ENCODE data around the gene WDPCP. TPM values are rescaled to one million over a fixed set of nuclear protein-coding genes. Genes with fewer than 3 reads are reported as not detected.

WDPCP gene
- total and polyA plus RNA-seq, 2 donors (not counting 1 experiment from before 2014, with no cell fraction given), result 5.6 to 22.8 TPM

GRCh38 chr2:63488118-63488713 is 100.1 kb downstream of the WDPCP start:
- DNase-seq (no peak), ATAC-seq (ENCODE audit: low read depth) (no peak)
- Histone ChIP-seq H3K27ac (ENCODE audit: low read length in 2 of 2) (no peak overlapping the region), H3K4me3 (ENCODE audit: control extremely low read depth in 1 of 5, extremely low read depth in 1 of 5, insufficient read depth in 1 of 5, low read depth in 2 of 5, low read length in 4 of 5) (no peak overlapping the region), H3K79me2 (ENCODE audit: control insufficient read depth, insufficient read depth, low read length) (no peaks in the 10 kb centered on the region), H2AFZ (ENCODE audit: insufficient read depth, low read depth, low read length, poor library complexity, severe bottlenecking) (no peak overlapping the region), H3K9ac (ENCODE audit: low read length) (no peak overlapping the region), H3K4me1 (ENCODE audit: control insufficient read depth in 2 of 2, insufficient read depth in 2 of 2, low read length in 2 of 2) (no peaks in the 10 kb centered on the region), H4K20me1 (ENCODE audit: control insufficient read depth, insufficient read depth, low read length, poor library complexity, severe bottlenecking) (no peaks in the 10 kb centered on the region), H3K27me3 (replicated peaks in 1 of 4; ENCODE audit: control extremely low read depth in 1 of 4, control insufficient read depth in 3 of 4, insufficient read depth in 4 of 4, low read length in 3 of 4) (no peaks in the 10 kb centered on the region), H3K4me2 (replicated peaks; ENCODE audit: low read depth, low read length, poor library complexity, severe bottlenecking) (no peak overlapping the region), H3K9me3 (ENCODE audit: control extremely low read depth in 1 of 3, control insufficient read depth in 2 of 3, insufficient read depth in 1 of 3, low read length in 2 of 3) (no peaks in the 10 kb centered on the region), H3K36me3 (replicated peaks in 1 of 2; ENCODE audit: control extremely low read depth in 1 of 2, control insufficient read depth in 1 of 2, extremely low read depth in 1 of 2, insufficient read depth in 2 of 2, low read length in 1 of 2) (no peaks in the 10 kb centered on the region)
- intact Hi-C loops (cut with micrococcal nuclease), result loop anchor here (5.0 kb wide), 1 partner anchor 1031 kb away; no protein-coding TSS in a partner anchor
- ChIA-PET CTCF (no interaction called here), POLR2A (no interaction called here)
- Mint-ChIP-seq H3K27me3 (no peaks in the 10 kb centered on the region), H3K9me3 (ENCODE audit: insufficient read depth) (no peaks in the 10 kb centered on the region), H3K4me3 (no peak overlapping the region), H3K4me1 (no peaks in the 10 kb centered on the region), H3K27ac (no peak overlapping the region)
- no CpG with 5 or more reads among the region's 2 CpGs for WGBS (ENCODE audit: insufficient coverage)
- TF ChIP-seq, protein P1, sequence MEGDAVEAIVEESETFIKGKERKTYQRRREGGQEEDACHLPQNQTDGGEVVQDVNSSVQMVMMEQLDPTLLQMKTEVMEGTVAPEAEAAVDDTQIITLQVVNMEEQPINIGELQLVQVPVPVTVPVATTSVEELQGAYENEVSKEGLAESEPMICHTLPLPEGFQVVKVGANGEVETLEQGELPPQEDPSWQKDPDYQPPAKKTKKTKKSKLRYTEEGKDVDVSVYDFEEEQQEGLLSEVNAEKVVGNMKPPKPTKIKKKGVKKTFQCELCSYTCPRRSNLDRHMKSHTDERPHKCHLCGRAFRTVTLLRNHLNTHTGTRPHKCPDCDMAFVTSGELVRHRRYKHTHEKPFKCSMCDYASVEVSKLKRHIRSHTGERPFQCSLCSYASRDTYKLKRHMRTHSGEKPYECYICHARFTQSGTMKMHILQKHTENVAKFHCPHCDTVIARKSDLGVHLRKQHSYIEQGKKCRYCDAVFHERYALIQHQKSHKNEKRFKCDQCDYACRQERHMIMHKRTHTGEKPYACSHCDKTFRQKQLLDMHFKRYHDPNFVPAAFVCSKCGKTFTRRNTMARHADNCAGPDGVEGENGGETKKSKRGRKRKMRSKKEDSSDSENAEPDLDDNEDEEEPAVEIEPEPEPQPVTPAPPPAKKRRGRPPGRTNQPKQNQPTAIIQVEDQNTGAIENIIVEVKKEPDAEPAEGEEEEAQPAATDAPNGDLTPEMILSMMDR (IDR thresholded peaks at IDR 0.05), result peak; percentile 38
- TF ChIP-seq EZH2 (IDR thresholded peaks at IDR 0.05; ENCODE audit: borderline replicate concordance, insufficient read depth, low read depth, low read length, poor library complexity, severe bottlenecking), result no peak

DNA sequence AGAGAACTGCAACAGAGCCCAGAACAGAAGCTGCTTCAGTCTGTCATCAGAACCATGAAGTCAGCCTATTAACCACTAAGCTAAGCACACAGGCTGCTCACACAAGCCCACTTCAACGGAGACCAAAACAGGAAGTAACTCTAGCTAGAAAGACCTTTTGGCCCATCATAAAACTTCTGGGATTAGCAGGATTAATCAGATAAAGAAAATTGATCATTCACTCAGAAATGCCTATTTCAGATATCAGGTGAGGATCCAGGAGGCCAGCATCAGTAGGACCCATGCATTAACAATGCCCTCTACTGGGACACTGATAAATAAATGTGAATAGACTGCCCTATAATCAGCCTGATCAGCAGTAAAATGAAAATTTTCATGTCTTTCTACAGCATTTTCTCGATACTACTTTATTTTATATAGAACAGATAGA is 101.4 kb downstream of the WDPCP start:
- Histone ChIP-seq H3K4me1 (ENCODE audit: control insufficient read depth in 2 of 2, insufficient read depth in 2 of 2, low read length in 2 of 2) (no peaks in the 10 kb centered on the region), H3K27ac (ENCODE audit: low read length in 2 of 2) (no peak overlapping the region), H3K4me2 (replicated peaks; ENCODE audit: low read depth, low read length, poor library complexity, severe bottlenecking) (no peak overlapping the region), H2AFZ (ENCODE audit: insufficient read depth, low read depth, low read length, poor library complexity, severe bottlenecking) (no peak overlapping the region), H3K9me3 (ENCODE audit: control extremely low read depth in 1 of 3, control insufficient read depth in 2 of 3, insufficient read depth in 1 of 3, low read length in 2 of 3) (no peaks in the 10 kb centered on the region), H3K9ac (ENCODE audit: low read length) (no peak overlapping the region), H3K27me3 (replicated peaks in 1 of 4; ENCODE audit: control extremely low read depth in 1 of 4, control insufficient read depth in 3 of 4, insufficient read depth in 4 of 4, low read length in 3 of 4) (no peaks in the 10 kb centered on the region), H4K20me1 (ENCODE audit: control insufficient read depth, insufficient read depth, low read length, poor library complexity, severe bottlenecking) (no peaks in the 10 kb centered on the region), H3K36me3 (replicated peaks in 1 of 2; ENCODE audit: control extremely low read depth in 1 of 2, control insufficient read depth in 1 of 2, extremely low read depth in 1 of 2, insufficient read depth in 2 of 2, low read length in 1 of 2) (no peaks in the 10 kb centered on the region), H3K4me3 (ENCODE audit: control extremely low read depth in 1 of 5, extremely low read depth in 1 of 5, insufficient read depth in 1 of 5, low read depth in 2 of 5, low read length in 4 of 5) (no peak overlapping the region), H3K79me2 (ENCODE audit: control insufficient read depth, insufficient read depth, low read length) (no peaks in the 10 kb centered on the region)
- no peak overlapping the region for H3K4me3 Mint-ChIP-seq
- DNase-seq (no peak), ATAC-seq (ENCODE audit: low read depth) (no peak)
- intact Hi-C loops (cut with micrococcal nuclease), result loop anchor here (5.0 kb wide), 1 partner anchor 1030 kb away; no protein-coding TSS in a partner anchor
- no peaks in the 10 kb centered on the region for H3K27me3 Mint-ChIP-seq
- POLR2A ChIA-PET, result no interaction called here
- TF ChIP-seq EZH2 (IDR thresholded peaks at IDR 0.05; ENCODE audit: borderline replicate concordance, insufficient read depth, low read depth, low read length, poor library complexity, severe bottlenecking), result no peak
- TF ChIP-seq, protein P1 (IDR thresholded peaks at IDR 0.05), result no peak
- no peaks in the 10 kb centered on the region for H3K4me1 Mint-ChIP-seq
- CTCF ChIA-PET, result no interaction called here
- no peaks in the 10 kb centered on the region for H3K9me3 Mint-ChIP-seq (ENCODE audit: insufficient read depth)
- H3K27ac Mint-ChIP-seq, result no peak overlapping the region
- WGBS (ENCODE audit: insufficient coverage), result no CpG with 5 or more reads among the region's 2 CpGs

Measured in B cell (primary cell).